HG03442 (cell line): ENCODE measurements around the gene NBAS.
A peak's percentile ranks its signal among the peaks of the same experiment; 100 is the strongest.
"Not testable (repeated sequence)": the region's sequence is repeated elsewhere in the genome, so short reads cannot be mapped to it uniquely, and the experiment has no call there.

Source experiments
- ATAC-seq: cut with Tn5 transposase; IDR thresholded peaks from one replicate; pipeline ENCODE4 v1.9.1; 2021; ENCODE audit warnings: mild to moderate bottlenecking, moderate library complexity; ENCODE audit not compliant: unreplicated experiment

The NBAS gene

GRCh38 chr2:15238028-15238427 is 323.1 kb downstream of the NBAS start:
- ATAC-seq, result no peak

GRCh38 chr2:15230599-15231192 is 330.4 kb downstream of the NBAS start:
- ATAC-seq, result no peak

DNA sequence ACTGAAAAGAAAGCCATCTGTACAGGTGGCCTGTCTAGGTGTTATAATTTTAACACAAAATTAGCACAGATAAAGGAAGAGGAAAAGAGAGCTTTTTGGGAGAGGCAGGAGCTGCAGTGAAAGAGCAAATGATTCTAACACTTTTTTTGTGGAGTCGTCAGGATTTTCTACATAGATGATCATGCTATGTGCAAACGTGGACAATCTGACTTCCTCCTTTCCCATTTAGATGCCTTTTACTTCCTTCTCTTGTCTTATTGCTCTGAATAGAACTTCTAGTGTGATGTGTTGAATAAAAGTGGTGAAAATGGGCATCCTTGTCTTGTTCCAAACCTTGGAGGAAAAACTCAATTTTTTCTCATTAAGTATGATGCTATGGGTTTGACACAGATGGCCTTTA is 334.5 kb downstream of the NBAS start:
- ATAC-seq, result no peak

DNA sequence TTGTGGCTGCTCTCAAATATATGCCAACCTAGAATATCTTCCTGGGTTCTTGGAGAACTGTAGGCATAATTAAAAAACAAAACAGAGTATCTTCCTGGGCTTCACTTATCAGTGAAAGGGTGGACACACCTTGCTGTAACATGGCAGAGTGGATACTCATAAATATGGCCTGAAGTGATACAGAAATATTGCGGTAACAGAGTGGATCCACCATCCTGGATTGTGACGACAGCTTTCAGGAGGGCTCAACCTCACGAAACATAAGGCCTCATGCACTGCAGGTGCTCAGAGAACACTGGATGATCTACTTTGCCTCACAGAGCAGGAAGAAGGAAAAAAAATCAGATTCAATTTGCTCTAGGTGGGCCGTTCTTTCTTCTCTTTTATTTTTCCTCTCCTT is 336.0 kb downstream of the NBAS start:
- ATAC-seq, result no peak

GRCh38 chr2:15224641-15225040 is 336.5 kb downstream of the NBAS start:
- no peak for ATAC-seq

- peak; percentile 88 for ATAC-seq
Measured at GRCh38 chr2:15223887-15224286, 337.2 kb downstream of the NBAS start.

- ATAC-seq, result no peak
Measured at GRCh38 chr2:15222856-15223255, 338.3 kb downstream of the NBAS start.

DNA sequence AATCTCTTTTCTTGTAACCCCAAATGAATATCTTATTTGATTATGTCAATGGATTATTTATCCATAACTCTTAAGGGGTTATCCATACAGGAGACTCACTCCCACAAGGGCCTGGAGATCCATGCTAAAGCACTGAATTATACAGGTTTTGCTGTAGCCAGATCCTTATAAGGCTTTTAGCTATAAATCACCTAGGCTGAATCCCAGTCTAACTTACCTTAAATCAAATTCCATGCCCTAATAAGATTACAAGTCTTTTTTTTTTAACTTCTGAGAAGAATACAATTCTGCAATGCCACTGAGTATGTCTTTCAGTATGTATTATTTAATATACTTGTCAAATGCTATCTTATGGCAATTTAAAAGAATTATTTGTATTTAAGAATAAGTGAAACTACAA is 340.5 kb downstream of the NBAS start:
- ATAC-seq, result no peak

- ATAC-seq, result no peak
Measured at GRCh38 chr2:15218423-15219086, 342.6 kb downstream of the NBAS start.

- no peak for ATAC-seq
Measured at GRCh38 chr2:15212249-15212648, 348.9 kb downstream of the NBAS start.

GRCh38 chr2:15210542-15210941 is 350.6 kb downstream of the NBAS start:
- not testable (repeated sequence) for ATAC-seq

GRCh38 chr2:15206419-15206818 is 354.7 kb downstream of the NBAS start:
- no peak for ATAC-seq

DNA sequence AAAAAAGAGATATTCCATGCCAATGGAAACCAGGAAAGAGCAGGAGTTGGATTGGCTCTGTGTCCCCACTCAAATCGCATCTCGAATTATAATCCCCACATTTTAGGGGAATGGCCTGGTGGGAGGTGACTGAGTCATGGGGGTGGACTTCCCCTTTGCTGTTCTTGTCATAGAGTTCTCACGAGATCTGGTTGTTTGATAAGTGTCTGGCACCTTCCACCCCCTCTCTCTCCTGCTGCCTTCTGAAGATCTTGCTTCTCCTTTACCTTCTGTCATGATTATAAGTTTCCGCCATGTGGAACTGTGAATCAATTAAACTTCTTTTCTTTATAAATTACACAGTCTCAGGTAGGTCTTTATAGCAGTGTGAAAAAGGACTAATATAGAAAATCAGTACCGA is 355.6 kb downstream of the NBAS start:
- ATAC-seq, result no peak

DNA sequence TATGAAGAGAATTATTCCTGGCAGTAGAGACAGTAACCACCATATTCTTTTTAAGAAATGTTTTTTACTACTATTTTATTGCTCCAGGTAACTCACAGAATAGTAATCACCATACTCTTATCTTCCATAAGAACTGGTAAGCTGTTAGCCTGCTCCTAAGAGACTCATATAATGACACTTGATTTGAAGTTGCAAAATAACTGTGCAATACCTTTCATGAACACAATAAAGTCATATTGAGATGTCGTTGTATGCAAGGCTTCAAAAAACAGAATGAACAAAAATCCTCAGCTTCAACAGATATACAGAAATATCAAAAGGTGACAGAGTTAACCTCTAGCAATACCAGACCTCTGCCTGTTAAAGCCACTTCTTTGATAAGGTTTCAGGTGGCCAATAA is 360.1 kb downstream of the NBAS start:
- ATAC-seq, result no peak

- no peak for ATAC-seq
Measured at GRCh38 chr2:15200581-15200980, 360.6 kb downstream of the NBAS start.

DNA sequence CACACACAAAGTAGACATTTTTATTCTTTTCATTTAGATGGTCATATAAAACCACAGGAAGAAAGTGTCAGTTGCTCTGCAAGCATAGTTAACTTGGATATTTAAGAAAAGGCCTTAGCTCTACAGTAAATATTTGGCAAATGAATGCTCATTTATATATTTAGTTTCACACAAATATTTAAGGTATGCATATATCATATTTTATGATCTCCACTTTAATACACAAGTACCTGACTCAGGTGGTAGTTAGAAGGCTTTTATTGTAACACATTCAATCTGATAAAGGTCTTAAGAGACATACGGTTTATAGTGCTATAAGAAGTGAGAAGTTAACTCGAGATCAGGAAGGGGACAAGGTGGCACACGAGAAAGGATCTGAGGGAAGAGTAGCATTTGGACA is 363.1 kb downstream of the NBAS start:
- ATAC-seq, result no peak

GRCh38 chr2:15195813-15196212 is 365.3 kb downstream of the NBAS start:
- no peak for ATAC-seq

- no peak for ATAC-seq
Measured at GRCh38 chr2:15191789-15192188, 369.3 kb downstream of the NBAS start.

DNA sequence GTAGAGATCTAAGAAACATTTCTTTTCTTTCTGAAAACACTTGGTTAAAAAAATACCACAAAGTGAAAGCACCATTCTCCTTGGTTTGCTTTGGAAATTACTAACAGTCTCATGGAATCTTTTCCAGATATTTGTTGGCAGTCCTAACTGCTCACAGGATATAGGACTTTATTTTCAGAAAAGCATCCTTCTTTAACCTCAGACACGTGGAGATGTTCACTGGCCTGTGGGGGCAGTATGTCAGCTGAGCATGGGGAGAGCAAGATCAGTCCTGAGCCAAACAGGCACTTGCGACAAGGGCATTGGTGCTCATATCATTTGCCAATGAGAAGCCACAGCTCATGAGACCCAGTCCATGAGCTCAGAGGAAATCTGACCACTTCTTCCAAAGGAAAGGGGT is 371.9 kb downstream of the NBAS start:
- no peak for ATAC-seq

DNA sequence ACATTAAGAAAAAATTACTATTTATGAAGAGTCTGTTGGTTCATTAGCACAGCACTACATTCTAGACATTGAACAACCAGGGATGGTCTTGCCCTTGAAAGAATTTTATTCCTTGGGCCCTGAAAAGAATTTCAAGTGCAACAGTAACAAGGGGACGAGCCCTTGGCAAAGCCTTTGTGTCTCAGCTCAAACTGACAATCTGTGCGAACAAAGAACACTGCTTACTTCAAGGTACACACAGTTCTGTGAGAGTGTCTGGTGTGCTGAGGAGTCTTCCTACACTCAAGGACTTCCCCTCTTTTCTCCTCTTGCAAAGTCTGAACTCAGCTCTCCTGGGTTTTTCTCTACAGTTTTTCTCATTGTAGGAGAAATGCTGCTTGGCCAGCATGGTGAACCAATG is 373.4 kb downstream of the NBAS start:
- no peak for ATAC-seq

- no peak for ATAC-seq
Measured at GRCh38 chr2:15186118-15186517, 375.0 kb downstream of the NBAS start.

DNA sequence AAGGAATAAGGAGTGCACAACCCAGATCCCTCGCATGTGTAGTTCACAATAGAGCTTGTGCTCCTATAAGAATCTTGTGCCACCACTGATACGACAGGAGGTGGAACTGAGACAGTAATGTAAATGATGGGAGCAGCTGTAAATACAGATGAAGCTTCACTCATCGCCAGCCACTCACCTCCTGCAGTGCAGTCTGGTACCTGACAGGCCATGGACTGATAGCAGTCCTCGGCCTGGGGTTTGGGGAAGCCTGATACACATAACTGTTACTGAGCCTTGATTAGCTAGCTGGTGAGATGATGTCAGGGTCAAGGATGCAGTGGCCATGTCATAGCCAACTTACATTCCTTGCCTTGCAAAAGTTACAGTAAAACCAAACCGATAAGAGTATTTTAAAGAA is 376.6 kb downstream of the NBAS start:
- ATAC-seq, result no peak

DNA sequence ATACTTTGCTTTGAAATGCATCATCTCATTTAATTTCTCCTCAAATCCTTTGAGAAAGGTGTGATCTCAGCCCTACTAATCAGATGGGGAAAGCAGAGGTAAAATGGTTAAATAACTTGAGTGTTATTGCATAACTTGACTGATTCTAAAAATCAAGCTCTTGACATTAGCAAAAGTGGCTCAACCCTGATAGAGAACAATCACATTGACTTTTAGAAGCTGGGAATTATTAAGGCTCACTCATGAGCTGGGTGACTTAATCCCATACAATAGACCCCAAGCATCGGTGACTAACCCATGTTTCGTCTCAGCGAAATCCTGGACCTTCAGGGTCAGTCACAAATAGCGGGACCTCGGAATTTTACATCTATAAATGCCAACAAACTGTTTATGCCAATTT is 378.9 kb downstream of the NBAS start:
- ATAC-seq, result no peak
